ENCODE results near the gene POLR3E. TPM values are rescaled to one million over a fixed set of nuclear protein-coding genes. Genes with fewer than 3 reads are reported as not detected.

POLR3E gene
- total RNA-seq, 1 experiment from 2014 or later, result 103 TPM

DNA sequence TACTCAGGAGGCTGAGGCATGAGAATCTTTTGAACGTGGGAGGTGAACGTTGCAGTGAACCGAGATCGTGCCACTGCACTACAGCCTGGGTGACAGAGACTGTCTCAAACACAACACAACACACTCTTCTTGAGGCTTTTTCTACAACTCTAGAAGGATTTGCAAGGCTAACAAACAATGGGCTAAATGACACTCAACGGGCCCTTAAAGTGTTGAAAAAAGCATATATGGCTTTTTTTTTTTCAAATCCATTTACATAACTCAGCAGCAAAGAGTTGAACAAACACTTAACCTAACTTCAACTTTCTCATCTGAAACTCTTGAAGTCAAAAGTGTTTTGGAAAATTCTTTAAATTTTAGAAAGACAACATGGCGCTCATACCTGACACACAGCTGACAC lies 54.9 kb downstream of the POLR3E start:
- Histone ChIP-seq H3K4ac (ENCODE audit: low read depth, low read length) (no peak overlapping the region), H4K20me1 (ENCODE audit: control insufficient read depth, insufficient read depth, insufficient read length) (no peaks in the 10 kb centered on the region), H3K4me2 (ENCODE audit: insufficient read depth, insufficient read length, low read length) (no peak overlapping the region), H2BK5ac (ENCODE audit: insufficient read length, low read length) (no peak overlapping the region), H3K18ac (ENCODE audit: insufficient read length, low read depth, low read length) (no peak overlapping the region), H4K8ac (replicated peaks; ENCODE audit: insufficient read length, low read depth, low read length) (no peak overlapping the region), H3K4me1 (ENCODE audit: insufficient read depth, low read length) (peaks cover 10% of the 10 kb centered on the region; the same call in 1 of the 2 replicates), H2AFZ (ENCODE audit: low read length) (no peak overlapping the region), H3K14ac (ENCODE audit: insufficient read depth, low read length) (no peak overlapping the region), H3K23me2 (ENCODE audit: insufficient read length, low read depth, low read length, poor library complexity, severe bottlenecking) (no peaks in the 10 kb centered on the region), H4K91ac (ENCODE audit: insufficient read length, low read depth, low read length) (no peak overlapping the region), H3K23ac (ENCODE audit: insufficient read length, low read depth, low read length) (no peak overlapping the region), H2BK20ac (ENCODE audit: low read depth, low read length, poor library complexity, severe bottlenecking) (no peak overlapping the region), H4K5ac (ENCODE audit: insufficient read length, low read depth, low read length) (no peak overlapping the region), H3K27ac (ENCODE audit: insufficient read length, low read depth, low read length) (no peak overlapping the region), H3T11ph (ENCODE audit: low read length) (no peak overlapping the region), H2AK5ac (ENCODE audit: insufficient read length, low read length) (no peak overlapping the region), H2BK120ac (ENCODE audit: low read depth, low read length, poor library complexity, severe bottlenecking) (no peak overlapping the region), H3K9ac (ENCODE audit: extremely low read depth, insufficient read length, low read length) (no peak overlapping the region), H3K9me3 (ENCODE audit: control insufficient read depth, low read depth, low read length) (no peaks in the 10 kb centered on the region), H3K79me2 (ENCODE audit: insufficient read depth, low read length) (0 out of 2 replicates have a peak, but pooled peaks cover 2% of the 10 kb centered on the region), H3K56ac (ENCODE audit: insufficient read length, low read depth, low read length) (no peak overlapping the region), H2BK15ac (ENCODE audit: low read depth, low read length) (no peak overlapping the region), H3K27me3 (ENCODE audit: insufficient read depth, low read length) (no peaks in the 10 kb centered on the region), H2BK12ac (ENCODE audit: insufficient read length, low read depth, low read length) (no peak overlapping the region), H3K79me1 (ENCODE audit: insufficient read depth, low read depth, low read length, poor library complexity, severe bottlenecking) (no peaks in the 10 kb centered on the region)
- Mint-ChIP-seq H3K9me3 (peaks cover 0 to 4% of the 10 kb centered on the region in 2 experiments; a peak in 1 of 5 replicates), H3K4me3 (no peak overlapping the region), H3K36me3 (ENCODE audit: insufficient read depth in 1 of 3, low read depth in 3 of 3) (peaks cover 38 to 59% (median 55%) of the 10 kb centered on the region in 3 experiments), H3K27ac (peak overlapping the region in 1 of 3 experiments; percentile 49; a peak in 1 of 7 replicates), H3K4me1 (peaks cover 19 to 24% of the 10 kb centered on the region in 2 experiments), H3K27me3 (ENCODE audit: low read depth) (no peaks in the 10 kb centered on the region)
- TF ChIP-seq, protein P1, sequence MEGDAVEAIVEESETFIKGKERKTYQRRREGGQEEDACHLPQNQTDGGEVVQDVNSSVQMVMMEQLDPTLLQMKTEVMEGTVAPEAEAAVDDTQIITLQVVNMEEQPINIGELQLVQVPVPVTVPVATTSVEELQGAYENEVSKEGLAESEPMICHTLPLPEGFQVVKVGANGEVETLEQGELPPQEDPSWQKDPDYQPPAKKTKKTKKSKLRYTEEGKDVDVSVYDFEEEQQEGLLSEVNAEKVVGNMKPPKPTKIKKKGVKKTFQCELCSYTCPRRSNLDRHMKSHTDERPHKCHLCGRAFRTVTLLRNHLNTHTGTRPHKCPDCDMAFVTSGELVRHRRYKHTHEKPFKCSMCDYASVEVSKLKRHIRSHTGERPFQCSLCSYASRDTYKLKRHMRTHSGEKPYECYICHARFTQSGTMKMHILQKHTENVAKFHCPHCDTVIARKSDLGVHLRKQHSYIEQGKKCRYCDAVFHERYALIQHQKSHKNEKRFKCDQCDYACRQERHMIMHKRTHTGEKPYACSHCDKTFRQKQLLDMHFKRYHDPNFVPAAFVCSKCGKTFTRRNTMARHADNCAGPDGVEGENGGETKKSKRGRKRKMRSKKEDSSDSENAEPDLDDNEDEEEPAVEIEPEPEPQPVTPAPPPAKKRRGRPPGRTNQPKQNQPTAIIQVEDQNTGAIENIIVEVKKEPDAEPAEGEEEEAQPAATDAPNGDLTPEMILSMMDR (conservative IDR thresholded peaks at IDR 0.05), result no peak
- DNase-seq, result no peak
- no CpG with 5 or more reads among the region's 6 CpGs for WGBS (ENCODE audit: extremely low coverage, insufficient read length, low lambda C conversion rate)
